HG02884 (cell line): ENCODE data around the gene F8.
"Not testable (repeated sequence)": the region's sequence is repeated elsewhere in the genome, so short reads cannot be mapped to it uniquely, and the experiment has no call there.

Source experiments
- ATAC-seq: cut with Tn5 transposase; IDR thresholded peaks from one replicate; pipeline ENCODE4 v1.9.1; 2021; ENCODE audit warnings: mild to moderate bottlenecking, moderate library complexity; ENCODE audit not compliant: unreplicated experiment

Gene F8

GRCh38 chrX:154818916-154819770 lies 203.4 kb downstream of the F8 start:
- ATAC-seq: no peak

DNA sequence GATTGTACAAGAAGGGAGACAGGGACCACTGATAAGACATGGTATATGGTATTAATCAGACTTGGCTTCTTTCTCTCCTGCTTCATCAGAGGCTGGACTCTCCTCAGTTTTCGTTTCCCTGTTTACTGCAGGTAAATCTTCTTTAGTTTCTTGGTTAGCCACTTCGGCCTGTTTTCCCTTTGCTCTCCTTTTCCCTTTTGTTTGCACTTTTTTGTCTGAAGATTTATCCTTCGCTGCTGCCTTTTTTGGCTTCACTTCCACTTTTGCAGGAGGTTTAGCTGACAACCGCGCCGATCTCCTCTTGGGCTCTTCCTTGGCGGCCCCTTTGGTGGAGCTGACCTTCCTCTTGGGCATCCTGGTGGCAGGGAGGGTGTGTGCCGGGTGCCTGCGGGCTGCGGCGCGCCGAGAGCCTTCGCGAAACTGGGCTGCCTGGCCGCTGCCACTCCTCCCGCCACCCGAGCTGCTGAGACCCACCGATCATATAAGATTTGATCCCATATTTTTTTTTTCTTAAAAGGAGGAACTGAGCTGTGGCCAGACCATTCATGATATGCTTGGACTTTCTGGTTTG lies 205.4 kb downstream of the F8 start:
- ATAC-seq: not testable (repeated sequence)

- ATAC-seq: not testable (repeated sequence)
Measured at GRCh38 chrX:154816326-154816898, 206.1 kb downstream of the F8 start.

- no peak for ATAC-seq
Measured at GRCh38 chrX:154815274-154815818, 207.2 kb downstream of the F8 start.

- no peak for ATAC-seq
Measured at GRCh38 chrX:154813801-154814200, 208.7 kb downstream of the F8 start.

- ATAC-seq: no peak
Measured at GRCh38 chrX:154812341-154813101, 210.0 kb downstream of the F8 start.

DNA sequence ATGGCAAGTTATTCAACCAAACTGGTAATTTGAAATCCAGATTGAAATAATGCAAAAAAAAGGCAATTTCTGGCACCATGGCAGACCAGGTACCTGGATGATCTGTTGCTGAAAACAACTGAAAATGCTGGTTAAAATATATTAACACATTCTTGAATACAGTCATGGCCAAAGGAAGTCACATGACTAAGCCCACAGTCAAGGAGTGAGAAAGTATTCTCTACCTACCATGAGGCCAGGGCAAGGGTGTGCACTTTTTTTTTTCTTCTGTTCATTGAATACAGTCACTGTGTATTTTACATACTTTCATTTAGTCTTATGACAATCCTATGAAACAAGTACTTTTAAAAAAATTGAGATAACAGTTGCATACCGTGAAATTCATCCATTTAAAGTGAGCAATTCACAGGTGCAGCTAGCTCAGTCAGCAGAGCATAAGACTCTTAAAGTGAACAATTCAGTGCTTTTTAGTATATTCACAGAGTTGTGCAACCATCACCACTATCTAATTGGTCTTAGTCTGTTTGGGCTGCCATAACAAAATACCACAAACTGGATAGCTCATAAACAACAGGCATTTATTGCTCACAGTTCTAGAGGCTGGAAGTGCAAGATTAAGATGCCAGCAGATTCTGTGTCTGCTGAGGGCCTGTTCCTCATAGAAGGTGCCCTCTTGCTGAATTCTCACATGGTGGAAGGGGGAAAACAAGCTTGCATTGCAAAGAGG lies 212.4 kb downstream of the F8 start:
- ATAC-seq: no peak

- no peak for ATAC-seq
Measured at GRCh38 chrX:154806837-154807501, 215.6 kb downstream of the F8 start.

GRCh38 chrX:154805696-154806091 lies 216.8 kb downstream of the F8 start:
- peak; percentile 9 for ATAC-seq

- ATAC-seq: peak; percentile 87
Measured at GRCh38 chrX:154804957-154805695, 217.4 kb downstream of the F8 start, which contains the start of gene MPP1. Gene MPP1, minus strand, starts transcription at chrX:154805485. Its CDS starts 112 bp downstream, at chrX:154805373.

DNA sequence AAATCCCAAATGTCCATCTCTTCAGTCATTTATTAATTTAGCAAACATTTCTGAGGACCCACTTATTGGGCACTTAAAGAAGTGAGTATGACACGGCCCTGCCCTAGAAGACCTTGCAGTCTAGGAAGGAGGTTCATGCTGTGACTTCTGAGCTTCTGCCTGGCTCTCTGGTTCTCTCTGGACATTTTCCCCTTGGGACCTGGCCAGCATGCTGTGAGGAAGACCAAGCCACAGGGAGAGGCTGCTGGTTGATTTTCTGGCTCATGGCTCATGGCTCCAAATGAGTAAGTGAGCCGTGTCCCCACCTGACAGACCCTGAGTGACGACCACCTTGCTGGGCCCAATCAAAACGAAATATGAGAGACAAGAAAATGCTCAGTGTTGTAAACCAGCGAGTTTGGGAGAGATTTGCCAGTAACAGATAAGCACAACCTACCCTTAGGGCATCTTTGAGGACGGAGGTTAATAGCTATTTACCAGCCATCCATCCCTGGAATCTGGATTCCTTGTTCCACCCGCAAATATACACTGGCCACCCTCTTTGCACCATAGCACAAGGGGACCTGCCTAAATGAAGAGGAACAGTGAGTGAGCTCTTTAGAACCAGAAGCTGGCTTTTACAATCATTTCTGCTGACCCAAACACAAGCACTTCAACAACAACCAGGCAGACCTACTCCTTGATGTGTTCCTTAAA lies 218.1 kb downstream of the F8 start:
- ATAC-seq: no peak

DNA sequence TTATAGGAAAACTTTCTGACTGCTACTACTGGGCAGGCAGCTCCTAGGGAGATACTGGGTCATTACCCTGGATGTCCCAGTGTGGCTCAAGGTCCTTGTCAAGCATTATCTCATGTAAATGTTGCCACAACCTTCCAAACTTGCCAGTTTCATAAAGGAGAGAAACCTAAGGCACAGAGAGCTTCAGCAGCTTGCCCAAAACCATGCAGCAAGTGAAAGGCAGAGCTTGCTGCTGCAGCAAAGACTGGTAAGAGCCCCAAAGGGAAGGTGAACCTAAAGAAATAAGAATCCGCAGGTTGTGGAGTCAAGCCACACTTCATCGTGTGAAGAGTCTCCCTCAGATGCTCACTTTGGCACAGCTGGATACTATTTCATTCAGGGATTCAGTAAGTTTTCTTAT lies 219.6 kb downstream of the F8 start:
- no peak for ATAC-seq

DNA sequence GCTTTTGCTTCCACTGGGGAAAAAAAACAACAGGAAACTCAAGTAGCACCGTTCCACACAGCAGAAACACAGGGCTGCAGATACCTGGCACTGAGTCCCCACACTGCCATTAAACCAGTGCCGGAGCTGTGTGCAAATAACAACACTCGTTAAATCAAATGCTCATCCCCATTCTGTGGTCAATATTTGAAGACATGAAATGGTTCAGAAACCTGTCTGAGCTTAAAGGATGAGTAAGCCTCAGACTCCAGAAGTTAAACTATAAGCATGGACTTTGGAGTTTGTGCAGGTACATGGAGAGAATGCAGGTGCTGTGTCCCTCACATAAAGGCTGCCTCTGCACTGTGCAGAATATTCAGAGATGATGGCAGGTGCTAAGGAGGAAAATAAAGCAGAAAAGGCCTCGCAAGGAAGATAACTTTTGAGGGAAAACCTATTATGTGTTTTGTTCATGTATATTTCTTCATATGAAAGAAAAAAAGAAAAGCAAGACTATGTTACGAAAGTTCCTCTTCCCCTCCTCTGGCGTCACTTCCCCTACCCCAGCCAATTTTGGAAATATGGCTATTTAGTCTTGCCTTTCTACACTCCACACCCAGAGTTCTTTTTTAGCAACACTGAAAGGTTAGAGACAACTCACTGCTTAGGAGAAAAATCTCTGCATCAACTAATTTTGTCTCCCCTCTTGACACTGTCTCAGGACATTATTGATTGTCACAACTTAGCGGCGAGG lies 221.9 kb downstream of the F8 start:
- no peak for ATAC-seq

- no peak for ATAC-seq
Measured at GRCh38 chrX:154799556-154800348, 222.8 kb downstream of the F8 start.

DNA sequence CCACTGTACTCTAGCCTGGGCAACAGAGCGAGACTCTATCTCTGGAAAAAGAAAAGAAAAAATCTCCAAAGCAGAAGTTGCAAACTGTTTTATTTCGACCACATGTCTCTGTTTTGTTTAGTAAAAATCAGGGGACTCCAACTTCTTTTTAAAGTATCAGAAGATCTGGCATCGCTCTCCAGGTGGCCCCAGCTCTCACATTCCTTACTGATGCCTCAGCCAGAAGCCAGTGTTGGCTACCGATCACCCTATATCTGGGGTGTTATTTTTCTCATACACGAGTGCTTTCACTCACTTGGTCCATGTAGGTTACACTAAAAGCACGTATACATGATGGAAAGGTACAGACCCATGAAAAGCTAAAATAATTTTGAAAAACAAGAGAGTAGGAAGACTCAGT lies 225.5 kb downstream of the F8 start:
- no peak for ATAC-seq

- ATAC-seq: no peak
Measured at GRCh38 chrX:154795016-154795415, 227.5 kb downstream of the F8 start.
